ENCODE data around the gene ROBO1. TPM values are rescaled to one million over a fixed set of nuclear protein-coding genes. Genes with fewer than 3 reads are reported as not detected.

The ROBO1 gene
- total and polyA plus RNA-seq, 2 of the 8 experiments (the other 6 are each of a cell fraction or from before 2014, with no cell fraction given), result 51.4 to 91.0 TPM

DNA sequence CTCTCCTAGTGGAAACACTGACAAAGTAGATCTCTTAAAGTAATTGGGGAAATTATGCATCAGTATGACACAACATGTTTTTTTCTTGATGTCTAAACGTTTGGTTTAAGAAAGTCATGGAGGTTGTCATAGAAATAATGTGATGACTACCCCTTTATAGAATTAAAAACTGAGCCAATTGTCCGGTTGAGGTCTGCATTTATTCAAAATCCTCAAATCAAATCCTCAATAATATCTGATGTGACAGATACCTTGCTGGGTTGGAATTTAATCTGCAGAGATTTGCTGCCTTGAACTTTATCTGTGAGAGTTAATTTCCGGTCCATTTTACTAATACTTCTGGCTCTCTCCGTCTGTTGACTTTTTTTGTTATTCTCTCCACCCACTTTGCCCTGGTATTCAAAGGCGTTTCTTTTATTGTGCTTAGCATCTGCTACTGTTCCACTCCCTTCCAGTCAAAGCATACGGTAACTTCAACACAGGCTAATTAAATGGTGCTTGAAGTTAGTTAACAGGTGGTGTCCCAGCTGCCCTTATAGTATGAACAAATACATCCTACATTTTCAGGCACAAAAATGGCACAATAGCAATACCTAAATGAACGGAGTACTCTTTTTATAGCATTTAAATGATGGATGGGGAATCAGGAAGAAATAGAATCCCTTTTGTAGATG lies 628.3 kb downstream of the ROBO1 start:
- Histone ChIP-seq H3K79me1 (ENCODE audit: low read depth, low read length) (no peaks in the 10 kb centered on the region), H2BK20ac (ENCODE audit: low read length) (no peak overlapping the region), H4K91ac (replicated peaks; ENCODE audit: insufficient read length, low read length) (no peak overlapping the region), H3K23me2 (ENCODE audit: low read depth, low read length) (no peaks in the 10 kb centered on the region), H3K27me3 (replicated peaks in 1 of 4; ENCODE audit: control insufficient read depth in 3 of 4, extremely low read depth in 1 of 4, insufficient read depth in 3 of 4, low read length in 3 of 4) (no peaks in the 10 kb centered on the region), H2AK5ac (ENCODE audit: low read depth, low read length) (no peak overlapping the region), H3K9ac (replicated peaks in 1 of 4; ENCODE audit: extremely low read depth in 1 of 4, low read depth in 3 of 4, low read length in 3 of 4) (no peak overlapping the region), H3K4me1 (replicated peaks in 1 of 4; ENCODE audit: control insufficient read depth in 3 of 4, insufficient read depth in 4 of 4, low read length in 3 of 4) (peaks cover 0 to 4% (median 0%) of the 10 kb centered on the region in 4 experiments; a peak in 1 of 7 replicates), H3K23ac (ENCODE audit: insufficient read length) (no peak overlapping the region), H3K56ac (replicated peaks; ENCODE audit: insufficient read length, low read depth, low read length) (no peak overlapping the region), H3K36me3 (ENCODE audit: control insufficient read depth in 2 of 4, insufficient read depth in 4 of 4, low read length in 3 of 4) (no peaks in the 10 kb centered on the region), H2BK5ac (ENCODE audit: low read depth, low read length) (no peak overlapping the region), H3K4me3 (ENCODE audit: extremely low read depth in 1 of 4, insufficient read depth in 2 of 4, low read depth in 3 of 4, low read length in 4 of 4) (no peak overlapping the region), H4K5ac (ENCODE audit: insufficient read length, low read depth, low read length) (no peak overlapping the region), H3K4ac (replicated peaks; ENCODE audit: insufficient read length, low read depth, low read length) (no peak overlapping the region), H2BK15ac (ENCODE audit: low read length) (no peak overlapping the region), H2BK12ac (ENCODE audit: low read depth, low read length) (no peak overlapping the region), H3K9me3 (ENCODE audit: insufficient read depth in 2 of 2, low read depth in 1 of 2, low read length in 1 of 2) (no peaks in the 10 kb centered on the region), H3K27ac (ENCODE audit: low read depth, low read length) (no peak overlapping the region), H3K14ac (ENCODE audit: insufficient read length) (no peak overlapping the region), H4K8ac (ENCODE audit: extremely low read depth, insufficient read depth, low read length) (no peak overlapping the region), H2BK120ac (replicated peaks; ENCODE audit: low read depth, low read length) (no peak overlapping the region), H3K18ac (ENCODE audit: extremely low read depth, low read length) (no peak overlapping the region), H2AFZ (ENCODE audit: low read length) (peak overlapping the region; percentile 10; the same call in 1 of the 2 replicates), H4K20me1 (replicated peaks in 1 of 2; ENCODE audit: control insufficient read depth in 1 of 2, insufficient read depth in 2 of 2, low read length in 2 of 2) (no peaks in the 10 kb centered on the region), H3K4me2 (ENCODE audit: insufficient read depth in 1 of 2, low read depth in 2 of 2, low read length in 2 of 2) (no peak overlapping the region), H3K79me2 (ENCODE audit: control insufficient read depth in 1 of 2, insufficient read depth in 2 of 2, low read length in 2 of 2) (no peaks in the 10 kb centered on the region)
- 74% methylated on average over 7 of the region's 7 CpGs; no CpG with 5 or more reads in 1 of the 2 experiments for WGBS, 2 experiments (ENCODE audit: extremely low coverage in 1 of 2, insufficient coverage in 1 of 2, insufficient read length in 1 of 2, insufficient replicate concordance in 2 of 2, low coverage in 1 of 2, low lambda C conversion rate in 2 of 2, missing lambda C conversion rate in 1 of 2)
- DNase-seq (ENCODE audit: low read depth in 1 of 2, low spot score in 2 of 2) (no peak), FAIRE-seq (no peak)
- ChIA-PET CTCF (ENCODE audit: partially characterized antibody) (no interaction called here), POLR2A (ENCODE audit: partially characterized antibody) (no interaction called here)
- TF ChIP-seq POLR2A (IDR thresholded peaks at IDR 0.05; ENCODE audit: control extremely low read depth in 1 of 2, low read depth in 2 of 2, low read length in 2 of 2), result no peak
- no peak for TF ChIP-seq TEAD4 (IDR thresholded peaks at IDR 0.05; ENCODE audit: low read depth, low read length)
- no peak for TF ChIP-seq EGR1 (IDR thresholded peaks at IDR 0.05; ENCODE audit: borderline replicate concordance, low read depth, low read length)
- no peak for TF ChIP-seq CREB1 (IDR thresholded peaks at IDR 0.05)
- no peak for TF ChIP-seq GABPA (IDR thresholded peaks at IDR 0.05; ENCODE audit: borderline replicate concordance, insufficient read depth, low read length)
- TF ChIP-seq SIN3A (conservative IDR thresholded peaks at IDR 0.05 in 1 of 2, IDR thresholded peaks at IDR 0.05 in 1 of 2; ENCODE audit: low read depth in 1 of 2, low read length in 2 of 2), result no peak
- no peak for TF ChIP-seq SIRT6 (IDR thresholded peaks at IDR 0.05; ENCODE audit: low read length)
- TF ChIP-seq RAD21 (IDR thresholded peaks at IDR 0.05 in 1 of 2, conservative IDR thresholded peaks at IDR 0.05 in 1 of 2; ENCODE audit: low read depth in 2 of 2, low read length in 2 of 2), result no peak
